Aorta (tissue), 5 donors: Measurements from ENCODE around the gene TPX2. TPM values are rescaled to one million over a fixed set of nuclear protein-coding genes. Genes with fewer than 3 reads are reported as not detected.

Experiments
- ATAC-seq: fragments of 200-7000 bp; cut with Tn5 transposase; one replicate; pipeline ENCODE4 v1.9.1; 2022; ENCODE audit warnings: moderate library complexity; ENCODE audit not compliant: low FRiP score
- DNase-seq, 2 donors: peaks; one replicate each; pipeline ENCODE4 v3.0.0-alpha.2; 2020
- H3K27ac ChIP-seq, 2 donors: one replicate each; pipeline ENCODE4 v1.5.1; 2013; ENCODE audit warnings: low read length in 2 of 2, mild to moderate bottlenecking in 2 of 2, moderate library complexity in 2 of 2, control low read depth in 1 of 2, inconsistent platforms in 1 of 2, low read depth in 1 of 2
- H3K27me3 ChIP-seq, 2 donors: one replicate each; pipeline ENCODE4 v1.6.1; 2013; ENCODE audit warnings: control low read depth in 1 of 2, low read length in 1 of 2, mild to moderate bottlenecking in 1 of 2, moderate library complexity in 1 of 2; ENCODE audit not compliant: insufficient read depth in 2 of 2, control insufficient read depth in 1 of 2
- H3K36me3 ChIP-seq, 2 donors: one replicate each; pipeline ENCODE4 v1.6.1; 2013; ENCODE audit warnings: control low read depth in 1 of 2, low read length in 1 of 2, mild to moderate bottlenecking in 1 of 2; ENCODE audit not compliant: insufficient read depth in 2 of 2, control insufficient read depth in 1 of 2
- H3K4me1 ChIP-seq, 2 donors: one replicate each; pipeline ENCODE4 v1.6.1; 2013; ENCODE audit warnings: low read length in 2 of 2, control low read depth in 1 of 2, mild to moderate bottlenecking in 1 of 2, moderate library complexity in 1 of 2; ENCODE audit not compliant: insufficient read depth in 2 of 2, control insufficient read depth in 1 of 2
- H3K4me3 ChIP-seq, 2 donors: one replicate each; pipeline ENCODE4 v1.5.1; 2013; ENCODE audit warnings: low read length in 2 of 2, control low read depth in 1 of 2, mild to moderate bottlenecking in 1 of 2
- H3K9me3 ChIP-seq: one replicate; pipeline ENCODE4 v1.6.1; 2013; ENCODE audit warnings: mild to moderate bottlenecking, low read length; ENCODE audit not compliant: control insufficient read depth
- WGBS, 2 donors: extraction: QIAGEN DNeasy Blood & Tissue Kit; methylation state at CpG; one replicate each; pipeline ENCODE4 v1.1.7; 2013; 5-methylcytosine and 5-hydroxymethylcytosine counted together
- intact Hi-C, 2 donors: fragments of 100-400 bp; cut with DNase I; formaldehyde crosslinking; loops; one replicate each; pipeline versions ENCODE4 v1.14.2 to v1.15.0; 2022
- polyA plus RNA-seq, 2 donors: library from polyadenylated mRNA; stranded (reverse); fragments of 200-250 nt; gene quantifications; one replicate each; pipeline ENCODE4 v1.2.3, GENCODE V29; 2013
- total RNA-seq, 2 donors: library from RNA; stranded (reverse); fragmentation: NEBNext Ultra II Directional; extraction: Animal tissue kit (Norgen Biotek cat#: 25700); gene quantifications; one replicate each; pipeline ENCODE4 v1.2.1, GENCODE V29; 2021
- donor health status: healthy with polysubstance abuse.
- donor health status: Bipolar disorder and iron deficiency.
- donor health status: DM: no; HTN: no; CAD: no.
- donor health status: DM: no; HTN: no; CAD: no.
- donor health status: DM: yes; HTN: yes; CAD: no.

TPX2 gene
- total and polyA plus RNA-seq, 4 donors = 0.75 to 5.4 (median 1.8) TPM

DNA sequence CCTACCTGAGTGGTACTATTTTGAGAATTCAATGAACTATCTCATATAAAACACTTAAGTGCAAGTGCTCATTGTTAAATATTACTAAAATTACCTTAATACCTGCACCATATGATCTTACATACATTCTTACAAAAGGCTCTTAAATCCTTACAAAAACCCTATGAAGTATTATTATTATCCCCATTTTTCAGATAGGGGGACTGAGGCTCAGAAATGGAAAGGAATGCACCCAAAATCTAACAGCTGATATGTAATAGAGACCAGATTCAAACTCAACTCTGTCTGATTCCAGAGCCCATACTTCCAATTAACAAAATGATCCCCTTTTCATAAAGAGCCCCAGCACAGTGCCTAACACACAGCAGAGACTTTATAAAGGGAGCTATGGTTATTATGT lies 33.9 kb upstream of the TPX2 start:
- DNase-seq = no peak
- Histone ChIP-seq H3K4me3 (no peak overlapping the region), H3K9me3 (no peaks in the 10 kb centered on the region), H3K27ac (no peak overlapping the region), H3K27me3 (no peaks in the 10 kb centered on the region), H3K36me3 (peaks cover 0 to 10% of the 10 kb centered on the region in 2 donors), H3K4me1 (peaks cover 5 to 15% of the 10 kb centered on the region in 2 donors)
- ATAC-seq = no peak
- intact Hi-C loops = no loop called here

GRCh38 chr20:31705598-31706597 lies 33.2 kb upstream of the TPX2 start:
- H3K27ac ChIP-seq = peak overlapping the region in 1 of 2 donors; percentile 41
- H3K4me3 ChIP-seq = no peak overlapping the region
- H3K36me3 ChIP-seq = peaks cover 0 to 10% of the 10 kb centered on the region in 2 donors
- intact Hi-C loops = no loop called here
- WGBS, 2 donors = 84 to 87% methylated on average over 4 of the region's 4 CpGs
- H3K27me3 ChIP-seq = no peaks in the 10 kb centered on the region
- ATAC-seq (no peak), DNase-seq (no peak)
- no peaks in the 10 kb centered on the region for H3K9me3 ChIP-seq
- H3K4me1 ChIP-seq = peaks cover 5 to 18% of the 10 kb centered on the region in 2 donors

DNA sequence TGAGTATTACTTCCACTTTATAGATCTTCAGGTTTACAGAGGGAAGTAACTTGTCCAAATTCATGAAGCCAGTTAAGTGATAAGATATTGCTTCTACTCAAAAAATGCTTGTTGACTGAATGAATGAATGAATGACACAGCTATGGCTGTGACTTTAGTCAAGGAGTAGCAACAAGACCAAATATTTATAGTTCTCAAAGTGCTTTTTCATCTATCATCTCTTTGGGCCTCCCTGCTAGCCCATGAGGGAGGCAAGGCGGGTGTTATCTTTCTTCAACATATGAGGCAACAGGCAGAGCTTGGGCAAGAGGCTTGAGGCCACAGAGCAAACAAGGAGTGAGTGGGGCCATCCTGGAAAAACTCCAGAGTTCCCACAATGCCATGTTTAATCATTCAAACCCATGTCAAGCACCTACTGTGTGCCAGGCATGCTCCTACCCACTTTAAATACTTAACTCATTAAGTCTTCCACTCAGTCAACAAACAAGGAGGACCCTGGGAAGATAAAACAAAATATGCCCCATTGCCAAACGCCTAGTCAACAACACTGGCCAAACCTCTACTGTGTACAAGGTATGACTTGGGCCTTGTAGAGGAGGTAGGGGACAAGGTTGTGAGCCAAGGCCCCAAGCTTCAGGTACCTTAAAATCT lies 32.4 kb upstream of the TPX2 start:
- H3K4me3 ChIP-seq = no peak overlapping the region
- H3K36me3 ChIP-seq = peaks cover 0 to 10% of the 10 kb centered on the region in 2 donors
- ATAC-seq (no peak), DNase-seq (no peak)
- 78 to 89% methylated on average over 2 of the region's 2 CpGs for WGBS, 2 donors
- H3K27ac ChIP-seq = peak overlapping the region in 1 of 2 donors; percentile 11
- H3K27me3 ChIP-seq = no peaks in the 10 kb centered on the region
- H3K4me1 ChIP-seq = peaks cover 5 to 23% of the 10 kb centered on the region in 2 donors
- intact Hi-C loops = no loop called here
- H3K9me3 ChIP-seq = no peaks in the 10 kb centered on the region

- intact Hi-C loops = no loop called here
- Histone ChIP-seq H3K4me3 (no peak overlapping the region), H3K27ac (no peak overlapping the region), H3K27me3 (no peaks in the 10 kb centered on the region), H3K36me3 (peaks cover 0 to 9% of the 10 kb centered on the region in 2 donors), H3K9me3 (no peaks in the 10 kb centered on the region), H3K4me1 (peaks cover 2 to 25% of the 10 kb centered on the region in 2 donors)
- 96 to 97% methylated on average over 5 of the region's 5 CpGs for WGBS, 2 donors
- ATAC-seq = no peak
- no peak for DNase-seq
Observed at GRCh38 chr20:31707258-31707615, 31.9 kb upstream of the TPX2 start.

GRCh38 chr20:31707994-31708735 lies 30.9 kb upstream of the TPX2 start:
- peaks cover 2 to 25% of the 10 kb centered on the region in 2 donors for H3K4me1 ChIP-seq
- no peak for ATAC-seq
- DNase-seq = peak in 1 of 2 donors; percentile 73
- H3K36me3 ChIP-seq = peaks cover 0 to 9% of the 10 kb centered on the region in 2 donors
- no peaks in the 10 kb centered on the region for H3K9me3 ChIP-seq
- intact Hi-C loops = no loop called here
- WGBS, 2 donors = 50 to 52% methylated on average over 2 of the region's 2 CpGs
- no peak overlapping the region for H3K4me3 ChIP-seq
- no peaks in the 10 kb centered on the region for H3K27me3 ChIP-seq
- H3K27ac ChIP-seq = peak overlapping the region in 1 of 2 donors; percentile 46

GRCh38 chr20:31708736-31709534 lies 30.2 kb upstream of the TPX2 start:
- Histone ChIP-seq H3K27me3 (no peaks in the 10 kb centered on the region), H3K9me3 (no peaks in the 10 kb centered on the region), H3K4me3 (no peak overlapping the region), H3K36me3 (peaks cover 0 to 9% of the 10 kb centered on the region in 2 donors), H3K27ac (peak overlapping the region in 1 of 2 donors; percentile 31), H3K4me1 (peaks cover 2 to 25% of the 10 kb centered on the region in 2 donors)
- DNase-seq = no peak
- WGBS, 2 donors = 95 to 96% methylated on average over 11 of the region's 11 CpGs
- no peak for ATAC-seq
- intact Hi-C loops = no loop called here

- Histone ChIP-seq H3K27me3 (no peaks in the 10 kb centered on the region), H3K27ac (peak overlapping the region in 1 of 2 donors; percentile 21), H3K4me3 (no peak overlapping the region), H3K9me3 (no peaks in the 10 kb centered on the region), H3K4me1 (peaks cover 4 to 17% of the 10 kb centered on the region in 2 donors), H3K36me3 (peaks cover 0 to 9% of the 10 kb centered on the region in 2 donors)
- 81 to 90% methylated on average over 5 of the region's 5 CpGs for WGBS, 2 donors
- ATAC-seq (no peak), DNase-seq (no peak)
- intact Hi-C loops = no loop called here
Observed at GRCh38 chr20:31709939-31710338, 29.2 kb upstream of the TPX2 start.
